HepG2 (cell line): ENCODE measurements around the gene GNB1. TPM values are rescaled to one million over a fixed set of nuclear protein-coding genes. Genes with fewer than 3 reads are reported as not detected.
"Not testable (repeated sequence)": the region's sequence is repeated elsewhere in the genome, so short reads cannot be mapped to it uniquely, and the experiment has no call there.

ENCODE experiments used
- CREB1 ChIP-seq, 2 experiments: fragments of 450-650 bp in 1 of 2; IDR thresholded peaks; 2 replicates each; pipeline ENCODE4 v1.6.1; 2016 to 2017; ENCODE audit warnings: control low read depth in 1 of 2, mild to moderate bottlenecking in 1 of 2, missing compliant biosample characterization in 1 of 2, missing genetic modification characterization in 1 of 2
- ELF1 ChIP-seq: sonication (generic); formaldehyde crosslinking; IDR thresholded peaks from 2 replicates; pipeline ENCODE4 v1.4.0; 2020; ENCODE audit warnings: missing genetic modification reagents
- GATAD1 ChIP-seq: IDR thresholded peaks from 2 replicates; pipeline ENCODE4 v1.6.1; 2016; ENCODE audit warnings: missing genetic modification reagents, missing compliant biosample characterization
- HDAC1 ChIP-seq: sonication (generic); formaldehyde crosslinking; IDR thresholded peaks from 2 replicates; pipeline ENCODE4 v1.5.1; 2020; ENCODE audit warnings: mild to moderate bottlenecking, missing genetic modification reagents
- HNRNPLL ChIP-seq: fragments of 200-400 bp; formaldehyde crosslinking; IDR thresholded peaks from 2 replicates; pipeline ENCODE4 v1.6.1; 2017; ENCODE audit warnings: mild to moderate bottlenecking, low read depth, low read length; ENCODE audit not compliant: poor library complexity, severe bottlenecking
- HOXA3 ChIP-seq: sonication (generic); formaldehyde crosslinking; IDR thresholded peaks from 2 replicates; pipeline ENCODE4 v1.5.0; 2020; ENCODE audit warnings: missing genetic modification reagents
- NONO ChIP-seq, 2 experiments: fragments of 450-650 bp in 1 of 2; sonication (generic) in 1 of 2; formaldehyde crosslinking in 1 of 2; IDR thresholded peaks in 1 of 2; conservative IDR thresholded peaks in 1 of 2; 2 replicates each; pipeline versions ENCODE4 v1.6.1 to v1.8.0; 2017 to 2022; ENCODE audit warnings: mild to moderate bottlenecking in 1 of 2, missing genetic modification reagents in 1 of 2, moderate library complexity in 1 of 2
- POGZ ChIP-seq: sonication (generic); formaldehyde crosslinking; IDR thresholded peaks from 2 replicates; pipeline ENCODE4 v1.4.0; 2020; ENCODE audit warnings: mild to moderate bottlenecking, missing genetic modification reagents
- SALL2 ChIP-seq: sonication (generic); formaldehyde crosslinking; IDR thresholded peaks from 2 replicates; pipeline ENCODE4 v1.8.1; 2023; ENCODE audit warnings: mild to moderate bottlenecking, missing genetic modification reagents, inconsistent platforms
- ZNF777 ChIP-seq: sonication (generic); formaldehyde crosslinking; IDR thresholded peaks from 2 replicates; pipeline ENCODE4 v1.4.0; 2020; ENCODE audit warnings: missing genetic modification reagents
- ZNF788 ChIP-seq: sonication (generic); formaldehyde crosslinking; IDR thresholded peaks from 2 replicates; pipeline ENCODE4 v1.5.0; 2020; ENCODE audit warnings: mild to moderate bottlenecking, missing genetic modification reagents, borderline replicate concordance
- polyA plus RNA-seq, 8 experiments: library from polyadenylated mRNA; depleted of rRNA in 3 of 8; stranded (reverse) in 7 of 8; unstranded in 1 of 8; fragments of >200 nt; fragmentation: Illumina TruSeq in 4 of 8; extraction: Trizol in 4 of 8; gene quantifications; 2 replicates each; pipeline versions ENCODE4 v1.2.1 to v1.2.3, GENCODE V29; 2011 to 2016; ENCODE audit warnings: low read depth in 4 of 8, missing spikeins in 1 of 8, mixed read lengths in 1 of 8; ENCODE audit not compliant: insufficient read depth in 1 of 8
- total RNA-seq, 5 experiments: library from RNA; depleted of rRNA; stranded (reverse); fragments of >200 nt; fragmentation: Illumina TruSeq; extraction: Trizol; gene quantifications; 2 replicates each; pipeline ENCODE4 v1.2.3, GENCODE V29; 2016; ENCODE audit warnings: low read depth in 1 of 5
- TF ChIP-seq, protein P1 (sequence below): sonication (generic); formaldehyde crosslinking; IDR thresholded peaks from 2 replicates; pipeline ENCODE4 v1.4.0; 2020; ENCODE audit warnings: low read depth, missing genetic modification reagents
- TF ChIP-seq, protein P2 (sequence below): sonication (generic); formaldehyde crosslinking; IDR thresholded peaks from 2 replicates; pipeline ENCODE4 v1.4.0; 2020; ENCODE audit warnings: missing genetic modification reagents
- TF ChIP-seq, protein P3 (sequence below): sonication (generic); formaldehyde crosslinking; conservative IDR thresholded peaks from 2 replicates; pipeline ENCODE4 v1.4.0; 2020; ENCODE audit warnings: mild to moderate bottlenecking, missing genetic modification reagents, moderate library complexity
- TF ChIP-seq, protein P4 (sequence below): sonication (generic); formaldehyde crosslinking; IDR thresholded peaks from 2 replicates; pipeline ENCODE4 v1.5.0; 2020; ENCODE audit warnings: mild to moderate bottlenecking, missing genetic modification reagents, moderate library complexity

GNB1 gene
- total and polyA plus RNA-seq, 2 of the 13 experiments (the other 11 are each of a cell fraction or from before 2014, with no cell fraction given) = 66.2 to 327 TPM

DNA sequence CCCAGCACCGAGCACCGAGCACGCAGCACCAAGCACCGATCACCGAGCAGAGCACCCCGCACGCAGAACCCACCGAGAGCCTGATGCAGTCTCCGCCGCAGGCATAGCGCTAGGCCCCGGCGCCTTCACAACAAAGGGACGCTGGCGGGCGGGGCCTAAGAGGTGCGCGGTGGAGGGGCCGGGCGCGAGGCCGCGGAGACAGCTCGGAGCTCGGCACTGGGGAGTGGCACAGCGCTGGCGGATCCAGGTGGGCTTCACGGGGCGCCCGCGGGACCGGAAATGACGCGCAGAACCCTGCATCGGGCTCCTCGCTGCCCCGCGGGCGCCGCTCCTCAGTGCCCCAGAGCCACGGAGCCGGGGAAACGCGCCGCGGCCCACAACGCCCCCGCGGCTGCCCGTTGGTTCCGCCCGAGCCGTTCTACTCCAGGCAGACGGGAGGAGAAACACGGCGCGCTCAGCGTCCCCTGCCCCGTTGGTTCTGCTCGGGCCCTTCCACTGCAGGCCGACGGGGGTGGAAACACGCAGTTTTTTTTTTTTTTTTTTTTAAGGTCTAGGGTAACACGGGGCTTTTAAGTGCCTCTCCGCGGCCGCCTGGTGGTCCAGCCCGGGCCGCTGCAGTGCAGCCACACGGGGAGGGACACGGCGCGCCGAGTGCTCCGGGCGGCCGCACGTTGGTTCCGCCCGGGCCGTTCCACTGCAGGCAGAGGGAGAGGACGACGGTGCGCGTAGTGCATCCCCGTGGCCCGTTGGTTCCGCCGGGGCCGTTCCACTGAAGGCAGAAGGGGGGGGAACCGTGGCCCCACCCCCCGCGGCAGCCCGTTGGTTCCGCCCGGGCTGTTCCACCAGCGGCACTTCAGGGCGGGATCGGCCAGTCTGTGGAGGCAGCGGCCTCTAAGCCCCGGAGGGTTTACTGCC lies 145.0 kb downstream of the GNB1 start (continued):
- TF ChIP-seq, protein P1, sequence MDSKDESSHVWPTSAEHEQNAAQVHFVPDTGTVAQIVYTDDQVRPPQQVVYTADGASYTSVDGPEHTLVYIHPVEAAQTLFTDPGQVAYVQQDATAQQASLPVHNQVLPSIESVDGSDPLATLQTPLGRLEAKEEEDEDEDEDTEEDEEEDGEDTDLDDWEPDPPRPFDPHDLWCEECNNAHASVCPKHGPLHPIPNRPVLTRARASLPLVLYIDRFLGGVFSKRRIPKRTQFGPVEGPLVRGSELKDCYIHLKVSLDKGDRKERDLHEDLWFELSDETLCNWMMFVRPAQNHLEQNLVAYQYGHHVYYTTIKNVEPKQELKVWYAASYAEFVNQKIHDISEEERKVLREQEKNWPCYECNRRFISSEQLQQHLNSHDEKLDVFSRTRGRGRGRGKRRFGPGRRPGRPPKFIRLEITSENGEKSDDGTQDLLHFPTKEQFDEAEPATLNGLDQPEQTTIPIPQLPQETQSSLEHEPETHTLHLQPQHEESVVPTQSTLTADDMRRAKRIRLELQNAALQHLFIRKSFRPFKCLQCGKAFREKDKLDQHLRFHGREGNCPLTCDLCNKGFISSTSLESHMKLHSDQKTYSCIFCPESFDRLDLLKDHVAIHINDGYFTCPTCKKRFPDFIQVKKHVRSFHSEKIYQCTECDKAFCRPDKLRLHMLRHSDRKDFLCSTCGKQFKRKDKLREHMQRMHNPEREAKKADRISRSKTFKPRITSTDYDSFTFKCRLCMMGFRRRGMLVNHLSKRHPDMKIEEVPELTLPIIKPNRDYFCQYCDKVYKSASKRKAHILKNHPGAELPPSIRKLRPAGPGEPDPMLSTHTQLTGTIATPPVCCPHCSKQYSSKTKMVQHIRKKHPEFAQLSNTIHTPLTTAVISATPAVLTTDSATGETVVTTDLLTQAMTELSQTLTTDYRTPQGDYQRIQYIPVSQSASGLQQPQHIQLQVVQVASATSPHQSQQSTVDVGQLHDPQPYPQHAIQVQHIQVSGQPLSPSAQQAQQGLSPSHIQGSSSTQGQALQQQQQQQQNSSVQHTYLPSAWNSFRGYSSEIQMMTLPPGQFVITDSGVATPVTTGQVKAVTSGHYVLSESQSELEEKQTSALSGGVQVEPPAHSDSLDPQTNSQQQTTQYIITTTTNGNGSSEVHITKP (CRISPR knock-in tag) = peak; percentile 97
- TF ChIP-seq NONO (IDR thresholded peaks at IDR 0.05) = peak; percentile 95; the same call in 1 of the 2 replicates
- peak; percentile 38; the same call in 1 of the 2 replicates for TF ChIP-seq NONO (CRISPR knock-in tag; conservative IDR thresholded peaks at IDR 0.05)
- peak; percentile 31; the same call in 1 of the 2 replicates for TF ChIP-seq ZNF777 (CRISPR knock-in tag)
- peak; percentile 40; the same call in 1 of the 2 replicates for TF ChIP-seq ZNF788 (CRISPR knock-in tag)
- TF ChIP-seq ELF1 (CRISPR knock-in tag) = 0 out of 2 replicates have a peak, but pooled peaks have one; percentile 21
- 0 out of 2 replicates have a peak, but pooled peaks have one; percentile 14 for TF ChIP-seq SALL2 (CRISPR knock-in tag)
- TF ChIP-seq GATAD1 (CRISPR knock-in tag) = peak; percentile 53
- TF ChIP-seq HDAC1 = peak; percentile 39; the same call in 1 of the 2 replicates
- TF ChIP-seq HOXA3 (CRISPR knock-in tag) = peak; percentile 55; the same call in 1 of the 2 replicates
- TF ChIP-seq CREB1 (IDR thresholded peaks at IDR 0.05) = peak; percentile 53
- not testable (repeated sequence) for TF ChIP-seq CREB1 (CRISPR knock-in tag; IDR thresholded peaks at IDR 0.05)
- TF ChIP-seq, protein P2, sequence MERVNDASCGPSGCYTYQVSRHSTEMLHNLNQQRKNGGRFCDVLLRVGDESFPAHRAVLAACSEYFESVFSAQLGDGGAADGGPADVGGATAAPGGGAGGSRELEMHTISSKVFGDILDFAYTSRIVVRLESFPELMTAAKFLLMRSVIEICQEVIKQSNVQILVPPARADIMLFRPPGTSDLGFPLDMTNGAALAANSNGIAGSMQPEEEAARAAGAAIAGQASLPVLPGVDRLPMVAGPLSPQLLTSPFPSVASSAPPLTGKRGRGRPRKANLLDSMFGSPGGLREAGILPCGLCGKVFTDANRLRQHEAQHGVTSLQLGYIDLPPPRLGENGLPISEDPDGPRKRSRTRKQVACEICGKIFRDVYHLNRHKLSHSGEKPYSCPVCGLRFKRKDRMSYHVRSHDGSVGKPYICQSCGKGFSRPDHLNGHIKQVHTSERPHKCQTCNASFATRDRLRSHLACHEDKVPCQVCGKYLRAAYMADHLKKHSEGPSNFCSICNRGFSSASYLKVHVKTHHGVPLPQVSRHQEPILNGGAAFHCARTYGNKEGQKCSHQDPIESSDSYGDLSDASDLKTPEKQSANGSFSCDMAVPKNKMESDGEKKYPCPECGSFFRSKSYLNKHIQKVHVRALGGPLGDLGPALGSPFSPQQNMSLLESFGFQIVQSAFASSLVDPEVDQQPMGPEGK (CRISPR knock-in tag) = 0 out of 2 replicates have a peak, but pooled peaks have one; percentile 23
- TF ChIP-seq, protein P3, sequence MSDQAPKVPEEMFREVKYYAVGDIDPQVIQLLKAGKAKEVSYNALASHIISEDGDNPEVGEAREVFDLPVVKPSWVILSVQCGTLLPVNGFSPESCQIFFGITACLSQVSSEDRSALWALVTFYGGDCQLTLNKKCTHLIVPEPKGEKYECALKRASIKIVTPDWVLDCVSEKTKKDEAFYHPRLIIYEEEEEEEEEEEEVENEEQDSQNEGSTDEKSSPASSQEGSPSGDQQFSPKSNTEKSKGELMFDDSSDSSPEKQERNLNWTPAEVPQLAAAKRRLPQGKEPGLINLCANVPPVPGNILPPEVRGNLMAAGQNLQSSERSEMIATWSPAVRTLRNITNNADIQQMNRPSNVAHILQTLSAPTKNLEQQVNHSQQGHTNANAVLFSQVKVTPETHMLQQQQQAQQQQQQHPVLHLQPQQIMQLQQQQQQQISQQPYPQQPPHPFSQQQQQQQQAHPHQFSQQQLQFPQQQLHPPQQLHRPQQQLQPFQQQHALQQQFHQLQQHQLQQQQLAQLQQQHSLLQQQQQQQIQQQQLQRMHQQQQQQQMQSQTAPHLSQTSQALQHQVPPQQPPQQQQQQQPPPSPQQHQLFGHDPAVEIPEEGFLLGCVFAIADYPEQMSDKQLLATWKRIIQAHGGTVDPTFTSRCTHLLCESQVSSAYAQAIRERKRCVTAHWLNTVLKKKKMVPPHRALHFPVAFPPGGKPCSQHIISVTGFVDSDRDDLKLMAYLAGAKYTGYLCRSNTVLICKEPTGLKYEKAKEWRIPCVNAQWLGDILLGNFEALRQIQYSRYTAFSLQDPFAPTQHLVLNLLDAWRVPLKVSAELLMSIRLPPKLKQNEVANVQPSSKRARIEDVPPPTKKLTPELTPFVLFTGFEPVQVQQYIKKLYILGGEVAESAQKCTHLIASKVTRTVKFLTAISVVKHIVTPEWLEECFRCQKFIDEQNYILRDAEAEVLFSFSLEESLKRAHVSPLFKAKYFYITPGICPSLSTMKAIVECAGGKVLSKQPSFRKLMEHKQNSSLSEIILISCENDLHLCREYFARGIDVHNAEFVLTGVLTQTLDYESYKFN (CRISPR knock-in tag) = 0 out of 2 replicates have a peak, but pooled peaks have one; percentile 14
- TF ChIP-seq, protein P4, sequence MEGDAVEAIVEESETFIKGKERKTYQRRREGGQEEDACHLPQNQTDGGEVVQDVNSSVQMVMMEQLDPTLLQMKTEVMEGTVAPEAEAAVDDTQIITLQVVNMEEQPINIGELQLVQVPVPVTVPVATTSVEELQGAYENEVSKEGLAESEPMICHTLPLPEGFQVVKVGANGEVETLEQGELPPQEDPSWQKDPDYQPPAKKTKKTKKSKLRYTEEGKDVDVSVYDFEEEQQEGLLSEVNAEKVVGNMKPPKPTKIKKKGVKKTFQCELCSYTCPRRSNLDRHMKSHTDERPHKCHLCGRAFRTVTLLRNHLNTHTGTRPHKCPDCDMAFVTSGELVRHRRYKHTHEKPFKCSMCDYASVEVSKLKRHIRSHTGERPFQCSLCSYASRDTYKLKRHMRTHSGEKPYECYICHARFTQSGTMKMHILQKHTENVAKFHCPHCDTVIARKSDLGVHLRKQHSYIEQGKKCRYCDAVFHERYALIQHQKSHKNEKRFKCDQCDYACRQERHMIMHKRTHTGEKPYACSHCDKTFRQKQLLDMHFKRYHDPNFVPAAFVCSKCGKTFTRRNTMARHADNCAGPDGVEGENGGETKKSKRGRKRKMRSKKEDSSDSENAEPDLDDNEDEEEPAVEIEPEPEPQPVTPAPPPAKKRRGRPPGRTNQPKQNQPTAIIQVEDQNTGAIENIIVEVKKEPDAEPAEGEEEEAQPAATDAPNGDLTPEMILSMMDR (CRISPR knock-in tag) = peak; percentile 45
- peak; percentile 28; the same call in 1 of the 2 replicates for TF ChIP-seq POGZ (CRISPR knock-in tag)
- peak; percentile 82 for TF ChIP-seq HNRNPLL
